Spleen (tissue), 11 donors: ENCODE data around the gene SLC9A7. TPM values are rescaled to one million over a fixed set of nuclear protein-coding genes. Genes with fewer than 3 reads are reported as not detected.

ENCODE experiments used
- DNase-seq: peaks from one replicate; pipeline ENCODE4 v3.0.0-alpha.2; 2020
- H3K27ac ChIP-seq, 8 donors: fragments of 200-600 bp; sonication (generic) in 7 of 8; 1 replicate in 4 of 8; 2 replicates in 4 of 8; pipeline versions ENCODE4 v1.5.0 to v1.8.0; 2016 to 2021; ENCODE audit warnings: inconsistent platforms in 4 of 8, mild to moderate bottlenecking in 4 of 8, moderate library complexity in 1 of 8
- H3K27me3 ChIP-seq, 7 donors: fragments of 200-600 bp; sonication (generic) in 6 of 7; replicated peaks in 1 of 7; 1 replicate in 4 of 7; 2 replicates in 3 of 7; pipeline versions ENCODE4 v1.5.0 to v1.8.0; 2016 to 2021; ENCODE audit warnings: inconsistent platforms in 3 of 7, mild to moderate bottlenecking in 1 of 7
- H3K36me3 ChIP-seq, 6 donors: fragments of 200-600 bp; sonication (generic) in 5 of 6; 1 replicate in 4 of 6; 2 replicates in 2 of 6; pipeline versions ENCODE4 v1.5.0 to v1.8.0; 2016 to 2021; ENCODE audit warnings: inconsistent platforms in 2 of 6
- H3K4me1 ChIP-seq, 6 donors: fragments of 200-600 bp; sonication (generic) in 5 of 6; 1 replicate in 3 of 6; 2 replicates in 3 of 6; pipeline versions ENCODE4 v1.5.0 to v1.8.0; 2016 to 2021; ENCODE audit warnings: inconsistent platforms in 3 of 6
- H3K4me3 ChIP-seq, 8 donors: fragments of 200-600 bp; sonication (generic) in 7 of 8; 1 replicate in 4 of 8; 2 replicates in 4 of 8; pipeline versions ENCODE4 v1.5.0 to v1.8.0; 2016 to 2021; ENCODE audit warnings: inconsistent platforms in 4 of 8, mild to moderate bottlenecking in 4 of 8, moderate library complexity in 2 of 8
- H3K9me3 ChIP-seq, 8 donors: fragments of 200-600 bp; sonication (generic) in 7 of 8; 1 replicate in 4 of 8; 2 replicates in 4 of 8; pipeline versions ENCODE4 v1.5.0 to v1.8.0; 2016 to 2021; ENCODE audit warnings: inconsistent platforms in 4 of 8
- CTCF ChIP-seq, 11 experiments: fragments of 200-600 bp in 7 of 11; fragments of 450-650 bp in 4 of 11; sonication (generic) in 4 of 11; IDR thresholded peaks in 8 of 11; conservative IDR thresholded peaks in 3 of 11; 1 replicate in 7 of 11; 2 replicates in 4 of 11; pipeline versions ENCODE4 v1.4.0 to v1.8.0; 2016 to 2021; ENCODE audit warnings: antibody characterized with exemption in 11 of 11, inconsistent platforms in 4 of 11, mild to moderate bottlenecking in 1 of 11
- POLR2A ChIP-seq, 3 donors: fragments of 450-650 bp; IDR thresholded peaks; one replicate each; pipeline ENCODE4 v1.5.1; 2017; ENCODE audit warnings: antibody characterized with exemption in 3 of 3, mild to moderate bottlenecking in 1 of 3
- POLR2AphosphoS5 ChIP-seq, 3 donors: sonication (generic); formaldehyde crosslinking; IDR thresholded peaks; one replicate each; pipeline ENCODE4 v1.5.1; 2017; ENCODE audit warnings: antibody characterized with exemption in 3 of 3
- WGBS, 5 donors: extraction: QIAGEN DNeasy Blood & Tissue Kit in 3 of 5; methylation state at CpG; one replicate each; pipeline versions ENCODE4 v1.1.5 to v1.1.7; 2013 to 2018; 5-methylcytosine and 5-hydroxymethylcytosine counted together
- intact Hi-C: fragments of 100-400 bp; cut with DNase I; formaldehyde crosslinking; loops from one replicate; pipeline ENCODE4 v1.15.0; 2023; ENCODE audit warnings: low total_unique reads
- polyA plus RNA-seq, 3 donors: library from polyadenylated mRNA; stranded (reverse); fragments of 200-250 nt; gene quantifications; one replicate each; pipeline ENCODE4 v1.2.1, GENCODE V29; 2013
- total RNA-seq, 7 donors: library from RNA; depleted of rRNA in 3 of 7; stranded (reverse); fragments of >200 nt in 3 of 7; fragmentation: NEBNext Ultra II Directional in 4 of 7; extraction: Animal tissue kit (Norgen Biotek cat#: 25700) in 4 of 7; gene quantifications; one replicate each; pipeline versions ENCODE4 v1.1.0 to v1.2.1, GENCODE V29; 2016 to 2021
- donor health status: healthy with polysubstance abuse.
- donor health status: DM: no; HTN: no; CAD: no; lungs with moderate emphysema.
- donor health status: DM: no; HTN: no; CAD: no.
- donor health status: Bipolar disorder and iron deficiency.
- donor health status: healthy.
- donor health status: DM: no; HTN: no; CAD: no.
- donor health status: DM: yes; HTN: yes; CAD: no.

Gene SLC9A7
- total and polyA plus RNA-seq, 10 donors, result 3.2 to 25.2 (median 11.1) TPM

DNA sequence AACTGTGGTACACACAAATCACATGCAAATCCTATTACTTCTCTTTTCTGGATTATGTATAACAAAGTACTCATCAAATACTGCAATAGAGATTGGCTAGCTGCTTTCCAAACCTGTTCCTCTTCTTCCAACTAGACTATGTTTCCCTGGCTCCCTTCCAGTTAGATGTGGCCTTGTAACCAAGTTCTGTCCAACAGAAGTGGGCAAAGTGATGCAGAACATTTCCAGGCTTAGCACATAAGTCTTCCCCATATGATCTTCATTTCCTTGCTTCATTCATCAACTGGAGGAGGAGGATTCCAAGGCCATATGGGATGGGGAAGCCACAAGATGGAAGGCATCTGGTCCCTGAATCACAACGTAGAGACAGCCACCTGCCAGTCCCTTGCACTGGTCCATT lies 8.0 kb downstream of the SLC9A7 start:
- no peak for TF ChIP-seq POLR2AphosphoS5 (IDR thresholded peaks at IDR 0.05)
- TF ChIP-seq POLR2A (IDR thresholded peaks at IDR 0.05), result no peak
- TF ChIP-seq CTCF (IDR thresholded peaks at IDR 0.05 in 8 of 11, conservative IDR thresholded peaks at IDR 0.05 in 3 of 11), result no peak
- intact Hi-C loops, result no loop called here
- Histone ChIP-seq H3K27me3 (no peaks in the 10 kb centered on the region), H3K36me3 (no peaks in the 10 kb centered on the region), H3K4me1 (peaks cover 0 to 15% (median 2%) of the 10 kb centered on the region in 6 donors), H3K4me3 (no peak overlapping the region), H3K9me3 (no peaks in the 10 kb centered on the region), H3K27ac (no peak overlapping the region)
- 46 to 73% (median 56%) methylated on average over 1 of the region's 1 CpG for WGBS, 5 donors
- no peak for DNase-seq

- Histone ChIP-seq H3K4me1 (no peaks in the 10 kb centered on the region), H3K27me3 (no peaks in the 10 kb centered on the region), H3K9me3 (peaks cover 0 to 11% (median 0%) of the 10 kb centered on the region in 8 donors), H3K4me3 (no peak overlapping the region), H3K36me3 (no peaks in the 10 kb centered on the region), H3K27ac (no peak overlapping the region)
- intact Hi-C loops, result no loop called here
- TF ChIP-seq POLR2AphosphoS5 (IDR thresholded peaks at IDR 0.05), result no peak
- TF ChIP-seq CTCF (IDR thresholded peaks at IDR 0.05 in 8 of 11, conservative IDR thresholded peaks at IDR 0.05 in 3 of 11), result no peak
- TF ChIP-seq POLR2A (IDR thresholded peaks at IDR 0.05), result no peak
- DNase-seq, result no peak
- 58 to 95% (median 63%) methylated on average over 3 of the region's 3 CpGs for WGBS, 5 donors
Measured at GRCh38 chrX:46744009-46744408, 14.9 kb downstream of the SLC9A7 start.

- no peaks in the 10 kb centered on the region for H3K4me1 ChIP-seq
Measured at GRCh38 chrX:46743046-46743445, 15.9 kb downstream of the SLC9A7 start.

DNA sequence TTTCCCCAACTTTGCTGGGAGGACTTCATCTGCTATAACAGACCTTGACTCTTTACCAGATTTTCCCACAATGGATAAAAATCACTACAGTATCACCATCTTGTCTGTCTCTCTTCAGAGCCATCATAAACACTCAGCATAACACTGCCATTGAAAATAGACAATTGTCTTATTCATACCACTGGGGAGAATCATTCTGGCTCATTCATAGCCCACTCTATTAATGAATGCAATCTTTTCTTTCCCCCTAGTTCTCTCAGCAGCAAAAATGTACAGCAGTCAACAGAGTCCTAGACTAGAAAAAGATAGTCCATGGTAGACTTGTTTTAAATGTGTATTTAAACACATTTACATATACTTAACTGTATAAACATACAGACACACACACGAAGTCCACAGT lies 19.2 kb downstream of the SLC9A7 start:
- Histone ChIP-seq H3K4me3 (no peak overlapping the region), H3K4me1 (no peaks in the 10 kb centered on the region), H3K27me3 (no peaks in the 10 kb centered on the region), H3K36me3 (no peaks in the 10 kb centered on the region), H3K9me3 (peaks cover 2 to 40% (median 22%) of the 10 kb centered on the region in 8 donors), H3K27ac (no peak overlapping the region)
- WGBS, 5 donors, result 27 to 89% (median 71%) methylated on average over 1 of the region's 1 CpG
- no peak for DNase-seq
- intact Hi-C loops, result no loop called here
- TF ChIP-seq CTCF (IDR thresholded peaks at IDR 0.05 in 8 of 11, conservative IDR thresholded peaks at IDR 0.05 in 3 of 11) (no peak), POLR2A (IDR thresholded peaks at IDR 0.05) (no peak), POLR2AphosphoS5 (IDR thresholded peaks at IDR 0.05) (no peak)

More at GRCh38 chrX:46743046-46743445, 15.9 kb downstream of the SLC9A7 start:
- DNase-seq, result no peak
- WGBS, 5 donors, result 42 to 69% (median 50%) methylated on average over 1 of the region's 1 CpG; no CpG with 5 or more reads in 1 of the 5 donors
- H3K9me3 ChIP-seq, result peaks cover 0 to 11% (median 0%) of the 10 kb centered on the region in 8 donors
- H3K27me3 ChIP-seq, result no peaks in the 10 kb centered on the region
- intact Hi-C loops, result no loop called here
- no peaks in the 10 kb centered on the region for H3K36me3 ChIP-seq
- no peak overlapping the region for H3K4me3 ChIP-seq
- no peak overlapping the region for H3K27ac ChIP-seq
- no peak for TF ChIP-seq CTCF (IDR thresholded peaks at IDR 0.05 in 8 of 11, conservative IDR thresholded peaks at IDR 0.05 in 3 of 11)
- no peak for TF ChIP-seq POLR2A (IDR thresholded peaks at IDR 0.05)
- TF ChIP-seq POLR2AphosphoS5 (IDR thresholded peaks at IDR 0.05), result no peak
